GM23248 (cell line): ENCODE data around the gene BEND7.

Experiments
- EZH2 ChIP-seq: fragments of 200-600 bp; sonication (generic); IDR thresholded peaks from 2 replicates; pipeline ENCODE4 v1.6.1; 2018; ENCODE audit warnings: antibody characterized with exemption, mild to moderate bottlenecking; ENCODE audit not compliant: insufficient read depth, poor library complexity, severe bottlenecking
- EZH2phosphoT487 ChIP-seq: fragments of 200-600 bp; sonication (generic); IDR thresholded peaks from 2 replicates; pipeline ENCODE4 v1.6.1; 2018; ENCODE audit warnings: antibody characterized with exemption, moderate library complexity, mild to moderate bottlenecking, low read depth; ENCODE audit not compliant: insufficient read depth

GRCh38 chr10:13526948-13527863 lies 1.6 kb downstream of the BEND7 start:
- TF ChIP-seq EZH2 (no peak), EZH2phosphoT487 (no peak)
